ENCODE data around the gene GRK4.
A peak's percentile ranks its signal among the peaks of the same experiment; 100 is the strongest.

GRK4 gene

GRCh38 chr4:3009422-3009821, 46.1 kb downstream of the GRK4 start:
- DNase-seq, result peak in 3 of 56 donors; percentile 2 to 21 (median 5)

GRCh38 chr4:3010577-3010976, 47.2 kb downstream of the GRK4 start:
- DNase-seq, result no peak

GRCh38 chr4:3010998-3011397, 47.6 kb downstream of the GRK4 start:
- DNase-seq, result no peak

DNA sequence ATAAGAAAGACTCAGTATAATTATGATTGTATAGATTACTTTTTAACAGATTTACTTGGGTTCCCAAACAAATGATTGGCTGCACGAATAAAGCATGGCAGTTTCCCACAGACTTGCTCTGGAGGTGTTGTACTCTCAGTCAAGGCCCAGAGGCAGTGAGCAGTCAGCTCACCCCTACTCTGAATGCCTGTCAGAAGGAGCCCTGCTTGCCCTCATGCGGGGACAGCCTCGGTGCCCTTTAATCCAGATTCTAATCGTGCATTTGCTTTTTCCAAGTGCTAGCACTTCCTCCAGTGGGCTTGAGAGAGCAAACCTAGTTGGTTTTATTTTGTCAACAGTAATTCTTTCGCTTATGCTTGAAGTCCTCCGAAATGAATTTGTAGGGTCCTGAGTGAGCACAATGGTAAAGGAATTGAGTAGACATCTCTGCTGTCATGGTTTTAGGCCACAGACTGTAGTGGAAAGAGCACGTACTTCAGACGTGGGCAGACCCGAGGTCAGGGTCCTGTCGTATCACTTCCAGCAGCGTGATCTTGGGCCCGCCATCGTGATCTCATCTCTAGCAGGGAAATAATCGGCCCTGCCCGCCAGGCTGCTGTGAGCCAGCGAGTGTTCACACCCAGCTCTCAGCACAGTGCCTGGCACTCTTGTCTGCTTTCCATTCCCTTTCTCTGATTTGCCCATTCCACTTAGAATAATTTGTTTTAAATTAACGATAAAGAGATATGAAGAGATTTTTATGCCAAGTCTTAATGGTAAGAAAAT, 48.3 kb downstream of the GRK4 start:
- no peak for DNase-seq

- no peak for DNase-seq
Measured at GRCh38 chr4:3013323-3013722, 50.0 kb downstream of the GRK4 start.

- no peak for DNase-seq
Measured at GRCh38 chr4:3013839-3014350, 50.5 kb downstream of the GRK4 start.

DNA sequence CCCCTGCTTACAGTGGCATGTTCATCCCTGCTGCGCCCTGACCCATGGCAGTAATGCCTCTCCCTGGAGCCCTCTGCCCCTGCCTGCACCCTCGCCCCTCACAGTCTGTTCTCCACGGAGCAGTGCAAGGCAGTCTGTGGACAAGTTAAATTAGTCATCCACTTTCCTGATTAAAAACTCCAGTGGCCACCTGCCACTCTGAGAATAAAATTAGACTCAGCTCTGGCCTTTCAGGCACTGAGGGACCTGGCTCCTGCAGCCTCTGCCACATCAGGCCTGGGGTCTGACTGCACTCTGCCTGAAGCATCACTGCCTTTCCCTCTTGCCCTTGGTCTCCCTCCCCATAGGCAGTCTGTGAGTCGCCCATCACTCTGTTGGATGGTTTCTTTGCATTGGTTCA, 53.6 kb downstream of the GRK4 start:
- no peak for DNase-seq

DNA sequence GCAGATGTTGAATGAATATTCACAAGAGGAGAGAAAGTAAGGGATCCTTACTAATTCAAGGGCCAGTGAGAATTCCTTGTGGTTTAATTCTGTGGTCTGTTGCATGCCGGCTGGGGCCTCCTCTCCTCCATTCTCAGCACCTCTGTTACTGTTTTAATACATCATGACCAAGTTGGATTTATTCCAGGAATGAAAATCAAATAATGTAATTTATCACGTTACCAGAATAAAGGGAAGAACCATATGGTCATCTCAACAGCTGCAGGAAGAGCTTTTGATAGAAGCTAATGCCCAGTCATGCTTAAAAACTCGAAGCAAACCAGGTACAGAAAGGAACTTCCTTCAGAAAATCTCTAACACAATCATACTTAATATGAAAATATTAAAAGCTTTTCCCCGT, 54.1 kb downstream of the GRK4 start:
- DNase-seq, result no peak

GRCh38 chr4:3019145-3019846, 55.9 kb downstream of the GRK4 start:
- DNase-seq, result no peak

- no peak for DNase-seq
Measured at GRCh38 chr4:3021127-3021526, 57.8 kb downstream of the GRK4 start.

GRCh38 chr4:3021627-3022026, 58.3 kb downstream of the GRK4 start:
- DNase-seq, result no peak

- DNase-seq, result no peak
Measured at GRCh38 chr4:3022112-3022511, 58.7 kb downstream of the GRK4 start.

DNA sequence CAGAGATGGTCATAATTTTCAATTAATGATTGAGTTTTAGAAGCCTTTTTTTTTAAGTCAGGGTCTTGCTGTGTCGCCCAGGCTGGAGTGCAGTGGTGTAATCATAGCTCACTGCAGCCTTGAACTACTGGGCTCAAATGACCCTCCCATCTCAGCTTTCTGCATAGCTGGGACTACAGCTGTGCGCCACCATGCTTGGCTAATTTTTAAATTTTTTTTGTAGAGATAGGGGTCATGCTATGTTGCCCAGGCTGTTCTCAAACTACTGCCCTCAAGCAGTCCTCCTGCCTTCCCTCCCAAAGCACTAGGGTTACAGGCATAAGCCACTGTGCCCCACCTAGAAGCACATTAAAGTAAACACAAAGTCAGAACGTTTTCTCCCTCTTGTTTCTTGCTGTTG, 59.3 kb downstream of the GRK4 start:
- DNase-seq, result no peak

DNA sequence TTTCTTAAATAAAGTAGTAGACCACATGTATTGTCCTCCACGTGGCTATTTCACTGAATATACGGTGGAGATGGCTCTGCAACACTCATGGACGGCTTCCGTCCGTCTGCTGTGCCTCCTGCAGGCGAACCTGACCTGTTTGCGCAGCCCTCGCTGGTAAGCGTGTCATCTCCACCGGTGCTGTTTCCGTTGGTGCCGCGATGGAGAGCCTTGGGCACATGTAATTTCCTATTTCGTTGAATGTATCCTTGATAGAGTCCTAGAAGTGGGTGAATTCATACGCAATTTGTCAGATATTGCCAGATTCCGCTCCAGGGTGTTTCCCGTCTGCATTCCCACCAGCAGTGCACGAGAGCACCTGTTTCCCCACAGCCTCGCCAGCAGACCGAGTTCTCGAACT, 62.5 kb downstream of the GRK4 start:
- DNase-seq, result no peak

GRCh38 chr4:3026540-3026939, 63.2 kb downstream of the GRK4 start:
- DNase-seq, result no peak

- no peak for DNase-seq
Measured at GRCh38 chr4:3029464-3029863, 66.1 kb downstream of the GRK4 start.

DNA sequence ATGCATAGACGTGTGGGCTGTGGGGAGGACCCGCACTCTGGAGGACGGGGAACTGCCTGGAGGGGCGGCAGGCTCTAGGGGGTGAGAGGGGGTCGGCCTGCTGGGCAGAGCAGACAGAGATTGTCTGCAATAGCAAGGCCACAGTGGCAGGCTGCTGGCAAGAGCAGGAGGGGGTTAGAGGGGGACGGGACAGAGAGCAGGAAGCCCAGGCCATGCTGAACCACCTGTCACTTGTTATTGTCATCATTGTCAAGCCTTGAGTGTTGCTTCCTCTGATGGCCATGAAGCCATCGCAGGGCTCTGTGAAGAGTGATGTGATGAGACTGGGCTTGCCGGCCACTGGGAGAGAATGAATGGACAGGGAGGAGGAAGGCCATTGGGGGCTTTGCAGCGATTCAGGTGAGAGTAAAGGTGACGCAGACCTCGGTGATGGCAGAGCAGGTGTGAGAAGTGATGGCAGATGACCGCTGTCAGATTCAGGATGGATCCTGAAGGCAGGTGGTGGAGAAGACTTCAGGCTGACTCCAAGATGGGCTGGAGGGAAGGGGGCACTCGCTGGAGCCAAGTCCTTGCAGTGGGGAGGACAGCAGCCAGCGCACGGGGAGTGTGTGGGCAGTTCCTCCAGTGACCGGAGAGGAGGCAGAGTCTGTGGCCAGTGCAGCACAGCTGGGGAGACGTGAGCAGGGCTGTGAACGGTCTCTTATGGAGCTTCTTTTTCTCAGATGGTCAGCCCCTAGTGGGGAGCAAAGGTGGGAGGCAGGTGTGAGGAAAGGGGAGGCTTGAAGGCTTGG, 67.4 kb downstream of the GRK4 start:
- no peak for DNase-seq

- no peak for DNase-seq
Measured at GRCh38 chr4:3031357-3032082, 68.1 kb downstream of the GRK4 start.

- DNase-seq, result no peak
Measured at GRCh38 chr4:3034231-3034630, 70.9 kb downstream of the GRK4 start.

GRCh38 chr4:3035249-3035648, 71.9 kb downstream of the GRK4 start:
- DNase-seq, result no peak

GRCh38 chr4:3035674-3036073, 72.3 kb downstream of the GRK4 start:
- DNase-seq, result no peak
